Neural cell (in vitro differentiated cells): ENCODE measurements around the gene PHACTR4. TPM values are rescaled to one million over a fixed set of nuclear protein-coding genes. Genes with fewer than 3 reads are reported as not detected.

Source experiments
- H2AFZ ChIP-seq: fragments of 200-600, 300-800 bp; sonication (generic), shearing (Covaris generic); 2 replicates; pipeline ENCODE4 v1.6.0; 2014; ENCODE audit warnings: low read depth, mild to moderate bottlenecking, antibody characterized with exemption, low read length, moderate library complexity
- H3F3A ChIP-seq: fragments of 200-600 bp; shearing (Covaris generic); 2 replicates; pipeline ENCODE4 v1.6.1; 2016; ENCODE audit warnings: mild to moderate bottlenecking, moderate library complexity, mixed read lengths, antibody characterized with exemption, low read length; ENCODE audit not compliant: insufficient read depth, poor library complexity, severe bottlenecking
- H3K27ac ChIP-seq: fragments of 200-600, 300-800 bp; sonication (generic), shearing (Covaris generic); 2 replicates; pipeline ENCODE4 v1.5.1; 2014; ENCODE audit warnings: mild to moderate bottlenecking, low read length, moderate library complexity
- H3K27me3 ChIP-seq: fragments of 300-800, 200-600 bp; sonication (generic), shearing (Covaris generic); 2 replicates; pipeline ENCODE4 v1.6.0; 2014; ENCODE audit warnings: mild to moderate bottlenecking, low read depth, low read length, moderate library complexity; ENCODE audit not compliant: insufficient read depth
- H3K36me3 ChIP-seq: fragments of 300-800, 200-600 bp; sonication (generic), shearing (Covaris generic); 2 replicates; pipeline ENCODE4 v1.5.1; 2014; ENCODE audit warnings: mild to moderate bottlenecking, antibody characterized with exemption, low read length, moderate library complexity; ENCODE audit not compliant: insufficient read depth
- H3K4me2 ChIP-seq: fragments of 300-800, 200-600 bp; sonication (generic), shearing (Covaris generic); 2 replicates; pipeline ENCODE4 v1.6.0; 2014; ENCODE audit warnings: mild to moderate bottlenecking, low read length
- H3K4me3 ChIP-seq: fragments of 300-800, 200-600 bp; sonication (generic), shearing (Covaris generic); 2 replicates; pipeline ENCODE4 v1.5.1; 2014; ENCODE audit warnings: mild to moderate bottlenecking, low read length, moderate library complexity
- H3K79me2 ChIP-seq: fragments of 200-600 bp; shearing (Covaris generic); replicated peaks from 2 replicates; pipeline ENCODE4 v1.6.0; 2014; ENCODE audit warnings: mild to moderate bottlenecking, low read length, moderate library complexity; ENCODE audit not compliant: insufficient read depth
- H3K9ac ChIP-seq: fragments of 300-800, 200-600 bp; sonication (generic), shearing (Covaris generic); 2 replicates; pipeline ENCODE4 v1.6.1; 2016; ENCODE audit warnings: mild to moderate bottlenecking, low read length, mixed read lengths
- H3K9me2 ChIP-seq: fragments of 200-600 bp; shearing (Covaris generic); 2 replicates; pipeline ENCODE4 v1.6.1; 2016; ENCODE audit warnings: mild to moderate bottlenecking, low read length, mixed read lengths; ENCODE audit not compliant: insufficient read depth
- H3K9me3 ChIP-seq: fragments of 200-600, 300-800 bp; sonication (generic), shearing (Covaris generic); 2 replicates; pipeline ENCODE4 v1.6.1; 2016; ENCODE audit warnings: mild to moderate bottlenecking, mixed run types, low read length, moderate library complexity, mixed read lengths
- H4K20me1 ChIP-seq: fragments of 200-600 bp; shearing (Covaris generic); 2 replicates; pipeline ENCODE4 v1.6.1; 2016; ENCODE audit warnings: mild to moderate bottlenecking, mixed run types; ENCODE audit not compliant: insufficient read depth
- CTCF ChIP-seq: fragments of 450-650 bp; IDR thresholded peaks from 2 replicates; pipeline ENCODE4 v1.5.1; 2014; ENCODE audit warnings: antibody characterized with exemption, mild to moderate bottlenecking, moderate library complexity; ENCODE audit not compliant: poor library complexity, severe bottlenecking
- EP300 ChIP-seq: fragments of 450-650 bp; conservative IDR thresholded peaks from 2 replicates; pipeline ENCODE4 v1.6.1; 2014; ENCODE audit warnings: antibody characterized with exemption, mild to moderate bottlenecking, moderate library complexity; ENCODE audit not compliant: poor library complexity, severe bottlenecking
- EZH2 ChIP-seq: fragments of 200-600, 300-800 bp; shearing (Covaris generic), sonication (generic); IDR thresholded peaks from 2 replicates; pipeline ENCODE4 v1.6.1; 2014; ENCODE audit warnings: antibody characterized with exemption, low read length, borderline replicate concordance, mild to moderate bottlenecking; ENCODE audit not compliant: insufficient read depth, poor library complexity, severe bottlenecking
- MXI1 ChIP-seq: fragments of 450-650 bp; conservative IDR thresholded peaks from 2 replicates; pipeline ENCODE4 v1.6.1; 2014; ENCODE audit warnings: antibody characterized with exemption, mild to moderate bottlenecking; ENCODE audit not compliant: poor library complexity, severe bottlenecking
- POLR2AphosphoS5 ChIP-seq: IDR thresholded peaks from 2 replicates; pipeline ENCODE4 v1.6.1; 2012
- RAD21 ChIP-seq: fragments of 450-650 bp; conservative IDR thresholded peaks from 2 replicates; pipeline ENCODE4 v1.6.1; 2014; ENCODE audit warnings: antibody characterized with exemption, mild to moderate bottlenecking, moderate library complexity
- REST ChIP-seq: IDR thresholded peaks from 2 replicates; pipeline ENCODE4 v1.6.1; 2012; ENCODE audit warnings: borderline replicate concordance
- SMC3 ChIP-seq: fragments of 450-650 bp; conservative IDR thresholded peaks from 2 replicates; pipeline ENCODE4 v1.6.1; 2014; ENCODE audit warnings: antibody characterized with exemption, mild to moderate bottlenecking, moderate library complexity; ENCODE audit not compliant: poor library complexity
- TAF1 ChIP-seq: IDR thresholded peaks from 2 replicates; pipeline ENCODE4 v1.6.1; 2012; ENCODE audit warnings: low read depth
- polyA plus RNA-seq: library from polyadenylated mRNA; depleted of rRNA; stranded (reverse); fragments of >200 nt; gene quantifications from 2 replicates; pipeline ENCODE4 v1.2.3, GENCODE V29; 2014

Gene PHACTR4
- polyA plus RNA-seq, 1 donor from 2014 or later = 7.9 TPM

- Histone ChIP-seq H3K9ac (no peak overlapping the region), H3K27me3 (no peaks in the 10 kb centered on the region), H3K4me3 (no peak overlapping the region), H3K36me3 (no peaks in the 10 kb centered on the region), H2AFZ (no peak overlapping the region), H3K4me2 (no peak overlapping the region), H3F3A (no peaks in the 10 kb centered on the region), H3K79me2 (no peaks in the 10 kb centered on the region), H3K9me3 (no peaks in the 10 kb centered on the region), H4K20me1 (no peaks in the 10 kb centered on the region), H3K27ac (no peak overlapping the region), H3K9me2 (no peaks in the 10 kb centered on the region)
- TF ChIP-seq CTCF = no peak
- TF ChIP-seq POLR2AphosphoS5 = no peak
- TF ChIP-seq SMC3 = no peak
- no peak for TF ChIP-seq TAF1
- no peak for TF ChIP-seq REST
- no peak for TF ChIP-seq EP300
- TF ChIP-seq RAD21 = no peak
- no peak for TF ChIP-seq MXI1
- TF ChIP-seq EZH2 = no peak
Measured at GRCh38 chr1:28428012-28428411, 58.5 kb downstream of the PHACTR4 start.

GRCh38 chr1:28428990-28429520, 59.5 kb downstream of the PHACTR4 start:
- Histone ChIP-seq H3F3A (no peaks in the 10 kb centered on the region), H3K36me3 (no peaks in the 10 kb centered on the region), H3K9ac (no peak overlapping the region), H3K9me3 (no peaks in the 10 kb centered on the region), H3K79me2 (no peaks in the 10 kb centered on the region), H3K27me3 (no peaks in the 10 kb centered on the region), H4K20me1 (no peaks in the 10 kb centered on the region), H3K27ac (no peak overlapping the region), H3K9me2 (no peaks in the 10 kb centered on the region), H2AFZ (no peak overlapping the region), H3K4me3 (no peak overlapping the region), H3K4me2 (no peak overlapping the region)
- no peak for TF ChIP-seq MXI1
- no peak for TF ChIP-seq TAF1
- TF ChIP-seq REST = no peak
- TF ChIP-seq EP300 = no peak
- TF ChIP-seq EZH2 = no peak
- TF ChIP-seq RAD21 = no peak
- no peak for TF ChIP-seq POLR2AphosphoS5
- no peak for TF ChIP-seq CTCF
- no peak for TF ChIP-seq SMC3
